ENCODE data around the gene KIF21B.
"Not testable (repeated sequence)": the region's sequence is repeated elsewhere in the genome, so short reads cannot be mapped to it uniquely, and the experiment has no call there.

KIF21B gene

GRCh38 chr1:200934676-200935245 lies 88.8 kb downstream of the KIF21B start:
- DNase-seq, result no peak

- DNase-seq, result no peak
Measured at GRCh38 chr1:200931776-200932175, 91.7 kb downstream of the KIF21B start.

DNA sequence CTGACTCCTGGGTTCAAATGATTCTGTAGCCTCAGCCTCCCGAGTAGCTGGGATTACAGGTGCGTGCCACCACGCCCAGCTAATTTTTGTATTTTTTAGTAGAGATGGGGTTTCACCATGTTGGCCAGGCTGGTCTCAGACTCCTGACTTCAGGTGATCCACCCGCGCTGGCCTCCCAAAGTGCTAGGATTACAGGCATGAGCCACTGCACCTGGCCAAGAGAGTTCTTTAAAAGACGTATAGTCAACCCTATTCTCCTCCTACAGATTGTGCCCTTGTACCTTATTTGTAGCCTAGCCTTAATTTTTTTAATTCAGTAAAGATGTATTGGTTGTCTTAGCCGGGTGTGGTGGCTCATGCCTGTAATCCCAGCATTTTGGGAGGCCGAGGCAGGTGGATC lies 93.2 kb downstream of the KIF21B start:
- DNase-seq, result not testable (repeated sequence)

DNA sequence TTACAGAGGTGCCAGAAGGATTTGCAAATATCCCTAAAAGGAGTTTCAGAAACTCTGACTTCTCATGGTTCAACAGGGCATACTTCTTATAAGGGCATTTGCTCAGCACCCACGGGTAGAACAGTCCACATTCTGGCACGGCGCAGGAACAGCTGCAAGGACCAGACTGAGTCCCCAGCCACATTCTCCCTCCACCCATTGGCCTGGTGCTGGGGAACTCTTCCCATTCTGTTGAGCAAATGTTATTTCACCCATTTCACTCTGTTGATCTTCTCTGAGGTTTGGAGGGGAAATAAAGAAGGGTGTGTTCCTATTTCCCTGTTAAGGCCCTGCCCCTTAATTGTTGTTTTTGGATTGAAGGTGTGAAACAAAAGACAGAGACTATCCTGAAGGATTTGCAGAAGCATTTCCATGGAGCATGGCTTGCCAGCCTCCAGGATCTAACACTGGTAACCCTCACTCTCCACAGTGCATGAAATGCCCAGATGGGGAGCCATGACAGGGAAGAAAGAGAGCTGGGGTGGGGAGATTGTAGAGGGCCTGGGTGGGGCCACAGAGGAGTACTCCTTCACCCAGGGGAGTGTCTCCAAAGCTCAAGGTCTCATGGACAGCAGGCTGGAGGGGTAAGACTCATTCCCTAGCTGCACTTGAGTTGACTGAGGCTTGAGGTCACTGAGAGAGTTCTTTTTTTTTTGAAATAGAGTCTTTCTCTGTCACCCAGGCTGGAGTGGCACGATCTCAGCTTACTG lies 93.8 kb downstream of the KIF21B start:
- DNase-seq, result no peak

DNA sequence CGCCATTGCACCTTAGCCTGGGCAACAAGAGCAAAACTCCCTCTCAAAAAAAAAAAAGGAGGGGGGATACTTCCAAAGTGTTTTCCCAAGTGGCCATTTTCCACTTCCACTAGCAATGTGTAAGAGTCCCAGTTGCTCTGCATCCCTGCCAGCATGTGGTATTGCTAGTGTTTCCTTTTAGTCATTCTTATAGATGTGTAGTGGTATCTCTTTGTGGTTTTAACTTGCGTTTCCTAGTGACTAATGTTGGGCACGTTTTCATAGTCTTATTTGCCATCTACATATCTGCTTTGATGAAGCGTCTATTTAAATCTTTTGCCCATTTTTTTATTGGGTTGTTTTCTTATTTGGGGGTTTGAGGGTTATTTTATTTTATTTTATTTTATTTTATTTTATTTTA lies 97.7 kb downstream of the KIF21B start:
- no peak for DNase-seq

GRCh38 chr1:200923601-200924000 lies 99.9 kb downstream of the KIF21B start:
- DNase-seq, result no peak

DNA sequence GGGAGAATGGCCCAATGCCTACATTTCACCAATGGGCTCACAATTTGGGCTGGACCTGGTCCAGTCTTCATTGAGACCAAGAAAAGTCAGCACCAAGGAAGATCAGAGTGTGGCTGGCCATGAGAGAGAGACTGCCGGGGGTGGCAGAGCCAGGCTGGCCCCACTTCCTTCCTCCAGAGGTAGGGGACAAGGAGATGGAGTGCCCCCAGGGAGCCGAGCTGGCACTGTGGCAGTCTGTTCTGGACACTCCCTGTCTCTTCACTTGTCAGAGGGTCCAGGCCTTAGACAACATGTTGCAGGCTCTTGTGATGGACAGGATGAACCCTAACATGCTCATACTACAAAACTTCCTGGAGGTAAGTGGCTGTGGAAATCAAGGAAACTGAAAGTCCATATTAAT lies 101.1 kb downstream of the KIF21B start:
- no peak for DNase-seq

GRCh38 chr1:200921571-200922110 lies 101.9 kb downstream of the KIF21B start:
- DNase-seq, result no peak

Measured in GOT3 (cell line).